Measurements from ENCODE around the gene ABITRAM. TPM values are rescaled to one million over a fixed set of nuclear protein-coding genes. Genes with fewer than 3 reads are reported as not detected.

ABITRAM gene
- total and polyA plus RNA-seq, 2 of the 13 experiments (the other 11 are each of a cell fraction or from before 2014, with no cell fraction given), result 10.2 to 21.6 TPM

GRCh38 chr9:108894225-108894997 is 39.8 kb upstream of the ABITRAM start (continued):
- TF ChIP-seq ZFP41 (CRISPR knock-in tag; IDR thresholded peaks at IDR 0.05; ENCODE audit: borderline replicate concordance) (no peak), ZNF773 (CRISPR knock-in tag; IDR thresholded peaks at IDR 0.05; ENCODE audit: borderline replicate concordance) (no peak), ZNF567 (CRISPR knock-in tag; IDR thresholded peaks at IDR 0.05; ENCODE audit: borderline replicate concordance) (no peak), ZSCAN5A (CRISPR knock-in tag; IDR thresholded peaks at IDR 0.05; ENCODE audit: borderline replicate concordance) (no peak), HNF4G (IDR thresholded peaks at IDR 0.05; ENCODE audit: borderline replicate concordance, low read depth, low read length) (peak; percentile 78; the same call in 1 of the 2 replicates), HNF4G (CRISPR knock-in tag; IDR thresholded peaks at IDR 0.05; ENCODE audit: borderline replicate concordance, low read depth) (peak; percentile 68; the same call in 1 of the 2 replicates), TCF7L2 (IDR thresholded peaks at IDR 0.05; ENCODE audit: low read depth, low read length) (no peak), CSRNP2 (CRISPR knock-in tag; conservative IDR thresholded peaks at IDR 0.05; ENCODE audit: low read depth) (no peak), PAX8 (CRISPR knock-in tag; IDR thresholded peaks at IDR 0.05; ENCODE audit: borderline replicate concordance) (no peak), ZBTB20 (CRISPR knock-in tag; IDR thresholded peaks at IDR 0.05; ENCODE audit: borderline replicate concordance, low read depth) (peak; percentile 84; the same call in 1 of the 2 replicates), KDM5A (IDR thresholded peaks at IDR 0.05; ENCODE audit: borderline replicate concordance, low read length) (no peak; the same call in 1 of the 2 replicates), HHEX (CRISPR knock-in tag; IDR thresholded peaks at IDR 0.05) (peak; percentile 66; the same call in 1 of the 2 replicates), ZNF383 (CRISPR knock-in tag; IDR thresholded peaks at IDR 0.05; ENCODE audit: borderline replicate concordance) (no peak), ZNF235 (CRISPR knock-in tag; IDR thresholded peaks at IDR 0.05; ENCODE audit: borderline replicate concordance) (no peak), RBM22 (optimal IDR thresholded peaks at IDR 0.05; ENCODE audit: low read length) (peak; percentile 24), SMARCC2 (IDR thresholded peaks at IDR 0.05) (no peak), BRD4 (CRISPR knock-in tag; IDR thresholded peaks at IDR 0.05) (peak; percentile 90; the same call in 1 of the 2 replicates), ZNF598 (CRISPR knock-in tag; IDR thresholded peaks at IDR 0.05; ENCODE audit: borderline replicate concordance) (no peak), REL (CRISPR knock-in tag; conservative IDR thresholded peaks at IDR 0.05) (no peak), SRSF4 (IDR thresholded peaks at IDR 0.05; ENCODE audit: low read depth, low read length, poor library complexity, severe bottlenecking) (no peak), CREB1 (IDR thresholded peaks at IDR 0.05) (no peak), CREB1 (CRISPR knock-in tag; IDR thresholded peaks at IDR 0.05) (peak; percentile 65), SP1 (IDR thresholded peaks at IDR 0.05) (no peak), SP1 (CRISPR knock-in tag; IDR thresholded peaks at IDR 0.05) (no peak), HNRNPL (IDR thresholded peaks at IDR 0.05; ENCODE audit: low read depth, low read length) (no peak)
